ENCODE data around the gene GPBP1L1.

The GPBP1L1 gene

DNA sequence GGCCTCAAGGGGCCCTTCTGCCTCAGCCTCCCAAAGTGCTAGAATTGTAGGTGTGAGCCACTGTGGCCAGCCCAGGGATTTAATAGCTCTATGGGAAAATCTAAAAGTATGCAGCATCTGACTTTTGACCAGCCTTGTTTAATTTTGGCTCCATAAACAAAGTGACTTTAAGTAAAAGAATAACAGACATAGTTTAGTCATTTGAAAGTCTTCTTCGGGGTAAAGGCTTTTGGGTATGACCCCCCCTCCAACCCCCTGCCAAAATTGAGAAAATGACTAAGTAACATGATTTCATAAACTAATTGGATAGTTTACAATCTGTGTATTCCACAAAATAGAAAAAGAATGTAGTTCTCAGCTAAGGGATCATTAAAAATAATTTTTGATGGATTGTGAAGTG is 17.0 kb downstream of the GPBP1L1 start:
- TF ChIP-seq CTCF (IDR thresholded peaks at IDR 0.05; ENCODE audit: low read length, missing control alignments), result no peak
- H3K4me3 ChIP-seq (replicated peaks; ENCODE audit: low read depth, low read length), result no peak overlapping the region
- DNase-seq (ENCODE audit: low read depth), result no peak

- no peak for TF ChIP-seq CTCF (IDR thresholded peaks at IDR 0.05; ENCODE audit: low read length, missing control alignments)
- no peak overlapping the region for H3K4me3 ChIP-seq (replicated peaks; ENCODE audit: low read depth, low read length)
- no peak for DNase-seq (ENCODE audit: low read depth)
Observed at GRCh38 chr1:45668526-45668925, 17.8 kb downstream of the GPBP1L1 start.

GRCh38 chr1:45667321-45668111 is 18.8 kb downstream of the GPBP1L1 start:
- DNase-seq (ENCODE audit: low read depth), result no peak
- no peak for TF ChIP-seq CTCF (IDR thresholded peaks at IDR 0.05; ENCODE audit: low read length, missing control alignments)
- no peak overlapping the region for H3K4me3 ChIP-seq (replicated peaks; ENCODE audit: low read depth, low read length)

- H3K4me3 ChIP-seq (replicated peaks; ENCODE audit: low read depth, low read length), result no peak overlapping the region
- TF ChIP-seq CTCF (IDR thresholded peaks at IDR 0.05; ENCODE audit: low read length, missing control alignments), result no peak
- no peak for DNase-seq (ENCODE audit: low read depth)
Observed at GRCh38 chr1:45666836-45667235, 19.5 kb downstream of the GPBP1L1 start.

- DNase-seq (ENCODE audit: low read depth), result no peak
- no peak for TF ChIP-seq CTCF (IDR thresholded peaks at IDR 0.05; ENCODE audit: low read length, missing control alignments)
- no peak overlapping the region for H3K4me3 ChIP-seq (replicated peaks; ENCODE audit: low read depth, low read length)
Observed at GRCh38 chr1:45660336-45660735, 26.0 kb downstream of the GPBP1L1 start.

DNA sequence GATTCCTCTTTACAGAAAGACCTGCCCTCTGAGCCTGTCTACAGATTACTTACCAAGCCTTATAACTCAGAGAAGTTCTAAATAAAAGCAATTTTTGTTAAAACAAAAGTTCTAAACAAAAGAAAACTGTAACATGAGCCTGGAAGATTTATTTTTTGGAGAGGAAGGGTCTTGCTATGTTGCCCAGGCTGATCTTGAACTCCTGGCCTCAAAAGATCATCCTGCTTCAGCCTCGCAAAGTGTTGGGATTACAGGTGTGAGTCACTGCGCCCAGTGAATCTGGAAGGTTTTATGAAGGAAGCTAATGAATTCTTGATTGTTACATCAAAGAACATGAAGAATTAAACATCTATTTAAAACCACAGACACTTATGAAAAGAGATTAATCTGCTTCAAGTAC is 27.1 kb downstream of the GPBP1L1 start:
- TF ChIP-seq CTCF (IDR thresholded peaks at IDR 0.05; ENCODE audit: low read length, missing control alignments), result no peak
- DNase-seq (ENCODE audit: low read depth), result no peak
- no peak overlapping the region for H3K4me3 ChIP-seq (replicated peaks; ENCODE audit: low read depth, low read length)

- no peak for TF ChIP-seq CTCF (IDR thresholded peaks at IDR 0.05; ENCODE audit: low read length, missing control alignments)
- no peak for DNase-seq (ENCODE audit: low read depth)
- no peak overlapping the region for H3K4me3 ChIP-seq (replicated peaks; ENCODE audit: low read depth, low read length)
Observed at GRCh38 chr1:45658171-45658570, 28.2 kb downstream of the GPBP1L1 start.

Measured in fibroblast of pulmonary artery (primary cell).